ENCODE data around the gene CD300LB.

CD300LB gene

GRCh38 chr17:74549343-74549742, 18.1 kb upstream of the CD300LB start:
- DNase-seq (ENCODE audit: low spot score): no peak

GRCh38 chr17:74547736-74548135, 16.5 kb upstream of the CD300LB start:
- DNase-seq (ENCODE audit: low spot score): no peak

- DNase-seq (ENCODE audit: low spot score): no peak
These were observed 16.0 kb upstream of the CD300LB start for GRCh38 chr17:74547264-74547663.

GRCh38 chr17:74546586-74546985, 15.3 kb upstream of the CD300LB start:
- no peak for DNase-seq (ENCODE audit: low spot score)

GRCh38 chr17:74545843-74546230, 14.6 kb upstream of the CD300LB start, which contains the start of gene CD300C:
CD300C (minus strand) TSS chr17:74546115; CDS start chr17:74545782, 333 bp downstream.
- DNase-seq (ENCODE audit: low spot score): peak; percentile 5

- no peak for DNase-seq (ENCODE audit: low spot score)
These were observed 13.9 kb upstream of the CD300LB start for GRCh38 chr17:74544991-74545842.

- no peak for DNase-seq (ENCODE audit: low spot score)
These were observed 12.9 kb upstream of the CD300LB start for GRCh38 chr17:74543891-74544760.

- DNase-seq (ENCODE audit: low spot score): no peak
These were observed 12.1 kb upstream of the CD300LB start for GRCh38 chr17:74543406-74543805.

GRCh38 chr17:74542727-74543383, 11.6 kb upstream of the CD300LB start:
- no peak for DNase-seq (ENCODE audit: low spot score)

GRCh38 chr17:74542166-74542565, 10.9 kb upstream of the CD300LB start:
- DNase-seq (ENCODE audit: low spot score): no peak

- DNase-seq (ENCODE audit: low spot score): no peak
These were observed 10.2 kb upstream of the CD300LB start for GRCh38 chr17:74541176-74542111.

GRCh38 chr17:74539281-74539820, 8.1 kb upstream of the CD300LB start:
- DNase-seq (ENCODE audit: low spot score): no peak

GRCh38 chr17:74536890-74537289, 5.6 kb upstream of the CD300LB start:
- DNase-seq (ENCODE audit: low spot score): no peak

GRCh38 chr17:74532115-74532514, 840 bp upstream of the CD300LB start:
- peak; percentile 18 for DNase-seq (ENCODE audit: low spot score)

- DNase-seq (ENCODE audit: low spot score): no peak
These were observed 484 bp downstream of the CD300LB start for GRCh38 chr17:74530831-74531150.

GRCh38 chr17:74529243-74529642, 2.0 kb downstream of the CD300LB start:
- no peak for DNase-seq (ENCODE audit: low spot score)

- DNase-seq (ENCODE audit: low spot score): no peak
These were observed 2.6 kb downstream of the CD300LB start for GRCh38 chr17:74528491-74529199.

- no peak for DNase-seq (ENCODE audit: low spot score)
These were observed 3.5 kb downstream of the CD300LB start for GRCh38 chr17:74527756-74528155.

GRCh38 chr17:74527081-74527480, 4.2 kb downstream of the CD300LB start:
- no peak for DNase-seq (ENCODE audit: low spot score)

- DNase-seq (ENCODE audit: low spot score): no peak
These were observed 4.6 kb downstream of the CD300LB start for GRCh38 chr17:74526681-74527080.
